Nephron (organoid): ENCODE results near the gene CPZ.

Experiments used
- H3K27ac Mint-ChIP-seq, 3 experiments: 2 replicates each; pipeline ENCODE4 v1.8.0; 2020; ENCODE audit warnings: mixed read lengths in 3 of 3, mild to moderate bottlenecking in 2 of 3, moderate library complexity in 1 of 3
- H3K27me3 Mint-ChIP-seq: 2 replicates; pipeline ENCODE4 v1.8.0; 2021; ENCODE audit warnings: low read depth, mild to moderate bottlenecking, moderate library complexity, mixed read lengths
- H3K36me3 Mint-ChIP-seq: 2 replicates; pipeline ENCODE4 v1.8.0; 2020; ENCODE audit warnings: low read depth, mixed read lengths
- H3K4me1 Mint-ChIP-seq: 2 replicates; pipeline ENCODE4 v1.8.0; 2020; ENCODE audit warnings: mixed read lengths
- H3K4me3 Mint-ChIP-seq, 3 experiments: 2 replicates each; pipeline ENCODE4 v1.8.0; 2020; ENCODE audit warnings: mild to moderate bottlenecking in 3 of 3, mixed read lengths in 3 of 3, moderate library complexity in 2 of 3
- H3K9me3 Mint-ChIP-seq: 2 replicates; pipeline ENCODE4 v1.8.0; 2020; ENCODE audit warnings: mixed read lengths
- CTCF ChIP-seq, 3 experiments: fragments of 200-600 bp; sonication (generic); IDR thresholded peaks; one replicate each; pipeline ENCODE4 v1.5.0; 2021; ENCODE audit warnings: antibody characterized with exemption in 3 of 3; ENCODE audit not compliant: unreplicated experiment in 3 of 3

CPZ gene

GRCh38 chr4:8545439-8545765, 47.2 kb upstream of the CPZ start:
- Mint-ChIP-seq H3K27ac (no peak overlapping the region), H3K4me3 (no peak overlapping the region), H3K9me3 (no peaks in the 10 kb centered on the region), H3K4me1 (no peaks in the 10 kb centered on the region), H3K27me3 (peaks cover 21% of the 10 kb centered on the region), H3K36me3 (no peaks in the 10 kb centered on the region)
- no peak for TF ChIP-seq CTCF (IDR thresholded peaks at IDR 0.05; ENCODE audit: unreplicated experiment in 3 of 3)

- Mint-ChIP-seq H3K27ac (no peak overlapping the region), H3K4me1 (no peaks in the 10 kb centered on the region), H3K36me3 (no peaks in the 10 kb centered on the region), H3K4me3 (no peak overlapping the region), H3K9me3 (no peaks in the 10 kb centered on the region), H3K27me3 (peaks cover 26% of the 10 kb centered on the region)
- TF ChIP-seq CTCF (IDR thresholded peaks at IDR 0.05; ENCODE audit: unreplicated experiment in 3 of 3), result no peak
Measured at GRCh38 chr4:8546766-8547107, 45.8 kb upstream of the CPZ start.

GRCh38 chr4:8547108-8547911, 45.3 kb upstream of the CPZ start:
- Mint-ChIP-seq H3K9me3 (no peaks in the 10 kb centered on the region), H3K4me1 (no peaks in the 10 kb centered on the region)

GRCh38 chr4:8547912-8548730, 44.4 kb upstream of the CPZ start:
- TF ChIP-seq CTCF (IDR thresholded peaks at IDR 0.05; ENCODE audit: unreplicated experiment in 3 of 3), result no peak
- Mint-ChIP-seq H3K4me1 (no peaks in the 10 kb centered on the region), H3K27me3 (peaks cover 27% of the 10 kb centered on the region), H3K9me3 (no peaks in the 10 kb centered on the region), H3K27ac (no peak overlapping the region), H3K4me3 (no peak overlapping the region), H3K36me3 (no peaks in the 10 kb centered on the region)

More at GRCh38 chr4:8547108-8547911, 45.3 kb upstream of the CPZ start:
- no peak for TF ChIP-seq CTCF (IDR thresholded peaks at IDR 0.05; ENCODE audit: unreplicated experiment in 3 of 3)
- no peak overlapping the region for H3K4me3 Mint-ChIP-seq
- H3K36me3 Mint-ChIP-seq, result no peaks in the 10 kb centered on the region
- no peak overlapping the region for H3K27ac Mint-ChIP-seq
- H3K27me3 Mint-ChIP-seq, result peaks cover 25% of the 10 kb centered on the region

GRCh38 chr4:8548731-8549351, 43.7 kb upstream of the CPZ start:
- no peak for TF ChIP-seq CTCF (IDR thresholded peaks at IDR 0.05; ENCODE audit: unreplicated experiment in 3 of 3)
- H3K9me3 Mint-ChIP-seq, result no peaks in the 10 kb centered on the region

More at GRCh38 chr4:8548731-8549351, 43.7 kb upstream of the CPZ start:
- H3K4me3 Mint-ChIP-seq, result no peak overlapping the region
- no peak overlapping the region for H3K27ac Mint-ChIP-seq
- peaks cover 27% of the 10 kb centered on the region for H3K27me3 Mint-ChIP-seq
- no peaks in the 10 kb centered on the region for H3K36me3 Mint-ChIP-seq
- no peaks in the 10 kb centered on the region for H3K4me1 Mint-ChIP-seq
